T-helper 2 cell treated with Interferon-gamma antibody and Interleukin-4, amounts not matched to agents 5 μg/mL and 100 μg/mL, for 36 hours (primary cell): ENCODE results near the gene CCT8.
"Not testable (repeated sequence)": the region's sequence is repeated elsewhere in the genome, so short reads cannot be mapped to it uniquely, and the experiment has no call there.

ENCODE experiments used
- DNase-seq: peaks from one replicate; pipeline ENCODE4 v3.0.0; 2021; ENCODE audit warnings: low spot score
- H3K27ac Mint-ChIP-seq: one replicate; pipeline ENCODE4 v1.8.0; 2021; ENCODE audit warnings: mild to moderate bottlenecking, mixed read lengths
- H3K27me3 Mint-ChIP-seq: one replicate; pipeline ENCODE4 v1.8.0; 2021; ENCODE audit warnings: low read depth, mixed read lengths
- H3K36me3 Mint-ChIP-seq: one replicate; pipeline ENCODE4 v1.8.0; 2021; ENCODE audit warnings: low read depth, mixed read lengths
- H3K4me1 Mint-ChIP-seq: one replicate; pipeline ENCODE4 v1.8.0; 2021; ENCODE audit warnings: low read depth, mixed read lengths
- H3K4me3 Mint-ChIP-seq: one replicate; pipeline ENCODE4 v1.8.0; 2022; ENCODE audit warnings: mild to moderate bottlenecking, moderate library complexity, mixed read lengths
- H3K9me3 Mint-ChIP-seq: one replicate; pipeline ENCODE4 v1.8.0; 2021; ENCODE audit warnings: mixed read lengths

CCT8 gene

GRCh38 chr21:29085106-29085752, 11.8 kb upstream of the CCT8 start:
- H3K27ac Mint-ChIP-seq = no peak overlapping the region
- H3K9me3 Mint-ChIP-seq = no peaks in the 10 kb centered on the region
- H3K36me3 Mint-ChIP-seq = peaks cover 5% of the 10 kb centered on the region
- H3K27me3 Mint-ChIP-seq = no peaks in the 10 kb centered on the region
- peaks cover 7% of the 10 kb centered on the region for H3K4me1 Mint-ChIP-seq
- no peak for DNase-seq
- H3K4me3 Mint-ChIP-seq = no peak overlapping the region

GRCh38 chr21:29084372-29084771, 10.9 kb upstream of the CCT8 start:
- Mint-ChIP-seq H3K36me3 (peaks cover 5% of the 10 kb centered on the region), H3K27me3 (no peaks in the 10 kb centered on the region)
- no peak for DNase-seq

GRCh38 chr21:29083306-29083705, 9.9 kb upstream of the CCT8 start:
- no peaks in the 10 kb centered on the region for H3K27me3 Mint-ChIP-seq
- H3K4me1 Mint-ChIP-seq = peaks cover 22% of the 10 kb centered on the region
- no peak overlapping the region for H3K4me3 Mint-ChIP-seq
- no peak for DNase-seq
- no peak overlapping the region for H3K27ac Mint-ChIP-seq
- no peaks in the 10 kb centered on the region for H3K9me3 Mint-ChIP-seq
- H3K36me3 Mint-ChIP-seq = peaks cover 11% of the 10 kb centered on the region

More at GRCh38 chr21:29084372-29084771, 10.9 kb upstream of the CCT8 start:
- H3K4me3 Mint-ChIP-seq = no peak overlapping the region
- no peaks in the 10 kb centered on the region for H3K9me3 Mint-ChIP-seq
- no peak overlapping the region for H3K27ac Mint-ChIP-seq
- peaks cover 13% of the 10 kb centered on the region for H3K4me1 Mint-ChIP-seq

- Mint-ChIP-seq H3K27me3 (no peaks in the 10 kb centered on the region), H3K4me1 (peaks cover 24% of the 10 kb centered on the region), H3K36me3 (peaks cover 11% of the 10 kb centered on the region), H3K27ac (no peak overlapping the region), H3K4me3 (no peak overlapping the region), H3K9me3 (no peaks in the 10 kb centered on the region)
- DNase-seq = no peak
These were observed 8.8 kb upstream of the CCT8 start for GRCh38 chr21:29082046-29082815.

- no peak for DNase-seq
- Mint-ChIP-seq H3K9me3 (no peaks in the 10 kb centered on the region), H3K4me3 (peak overlapping the region; percentile 65), H3K27me3 (no peaks in the 10 kb centered on the region), H3K27ac (peak overlapping the region; percentile 62), H3K36me3 (peaks cover 5% of the 10 kb centered on the region), H3K4me1 (peaks cover 35% of the 10 kb centered on the region)
These were observed 7.0 kb upstream of the CCT8 start for GRCh38 chr21:29080454-29080941.

GRCh38 chr21:29078869-29079767, 5.7 kb upstream of the CCT8 start:
- H3K27ac Mint-ChIP-seq = peak overlapping the region; percentile 81
- H3K9me3 Mint-ChIP-seq = no peaks in the 10 kb centered on the region
- peak; percentile 39 for DNase-seq
- peaks cover 5% of the 10 kb centered on the region for H3K36me3 Mint-ChIP-seq
- no peaks in the 10 kb centered on the region for H3K27me3 Mint-ChIP-seq
- H3K4me1 Mint-ChIP-seq = peaks cover 39% of the 10 kb centered on the region
- peak overlapping the region; percentile 71 for H3K4me3 Mint-ChIP-seq

GRCh38 chr21:29077651-29078090, 4.2 kb upstream of the CCT8 start:
- peaks cover 45% of the 10 kb centered on the region for H3K4me1 Mint-ChIP-seq
- H3K4me3 Mint-ChIP-seq = peak overlapping the region; percentile 86
- H3K9me3 Mint-ChIP-seq = no peaks in the 10 kb centered on the region
- no peaks in the 10 kb centered on the region for H3K27me3 Mint-ChIP-seq
- peaks cover 13% of the 10 kb centered on the region for H3K36me3 Mint-ChIP-seq
- H3K27ac Mint-ChIP-seq = peak overlapping the region; percentile 94
- DNase-seq = peak; percentile 30

- Mint-ChIP-seq H3K4me1 (peaks cover 52% of the 10 kb centered on the region), H3K27ac (peak overlapping the region; percentile 94), H3K4me3 (peak overlapping the region; percentile 86), H3K36me3 (peaks cover 18% of the 10 kb centered on the region)
- H3K27me3 Mint-ChIP-seq, H3K9me3 Mint-ChIP-seq: not testable (repeated sequence)
- DNase-seq = peak; percentile 79
These were observed 3.5 kb upstream of the CCT8 start for GRCh38 chr21:29076731-29077640.

GRCh38 chr21:29075706-29076466, 2.4 kb upstream of the CCT8 start:
- Mint-ChIP-seq H3K36me3 (peaks cover 23% of the 10 kb centered on the region), H3K27ac (peak overlapping the region; percentile 92), H3K4me3 (peak overlapping the region; percentile 84), H3K9me3 (no peaks in the 10 kb centered on the region), H3K4me1 (peaks cover 58% of the 10 kb centered on the region), H3K27me3 (no peaks in the 10 kb centered on the region)
- no peak for DNase-seq

- no peaks in the 10 kb centered on the region for H3K27me3 Mint-ChIP-seq
- H3K36me3 Mint-ChIP-seq = peaks cover 26% of the 10 kb centered on the region
- no peak for DNase-seq
- H3K9me3 Mint-ChIP-seq = no peaks in the 10 kb centered on the region
- H3K4me3 Mint-ChIP-seq = peak overlapping the region; percentile 72
- H3K4me1 Mint-ChIP-seq = peaks cover 50% of the 10 kb centered on the region
- peak overlapping the region; percentile 72 for H3K27ac Mint-ChIP-seq
These were observed 1.3 kb upstream of the CCT8 start for GRCh38 chr21:29074783-29075182.

- peaks cover 30% of the 10 kb centered on the region for H3K36me3 Mint-ChIP-seq
- H3K27me3 Mint-ChIP-seq = no peaks in the 10 kb centered on the region
- peaks cover 44% of the 10 kb centered on the region for H3K4me1 Mint-ChIP-seq
- H3K27ac Mint-ChIP-seq = peak overlapping the region; percentile 99
- H3K4me3 Mint-ChIP-seq = peak overlapping the region; percentile 97
- no peaks in the 10 kb centered on the region for H3K9me3 Mint-ChIP-seq
- DNase-seq = no peak
These were observed 544 bp upstream of the CCT8 start for GRCh38 chr21:29074007-29074376.

- no peak for DNase-seq
- Mint-ChIP-seq H3K4me3 (peak overlapping the region; percentile 97), H3K27ac (peak overlapping the region; percentile 99), H3K27me3 (no peaks in the 10 kb centered on the region), H3K4me1 (peaks cover 37% of the 10 kb centered on the region), H3K9me3 (no peaks in the 10 kb centered on the region), H3K36me3 (peaks cover 29% of the 10 kb centered on the region)
These were observed 601 bp downstream of the CCT8 start for GRCh38 chr21:29072873-29073221.
